Stomach (tissue), 9 donors: ENCODE results near the gene ZNF106. TPM values are rescaled to one million over a fixed set of nuclear protein-coding genes. Genes with fewer than 3 reads are reported as not detected.

Source experiments
- DNase-seq, 2 donors: peaks; one replicate each; pipeline versions ENCODE4 v3.0.0 to v3.0.0-alpha.2; 2013 to 2019
- H3K27ac ChIP-seq, 5 donors: fragments of 200-600 bp in 4 of 5; sonication (generic) in 4 of 5; one replicate each; pipeline ENCODE4 v1.5.1; 2013 to 2019; ENCODE audit warnings: mild to moderate bottlenecking in 1 of 5, moderate library complexity in 1 of 5
- H3K27me3 ChIP-seq, 3 donors: fragments of 200-600 bp; sonication (generic); one replicate each; pipeline ENCODE4 v1.5.1; 2017 to 2019; ENCODE audit warnings: mixed run types in 1 of 3
- H3K36me3 ChIP-seq, 4 donors: fragments of 200-600 bp; sonication (generic); 1 replicate in 3 of 4; 2 replicates in 1 of 4; pipeline ENCODE4 v1.5.1; 2016 to 2019
- H3K4me1 ChIP-seq, 4 donors: fragments of 200-600 bp; sonication (generic); one replicate each; pipeline ENCODE4 v1.5.1; 2016 to 2019
- H3K4me3 ChIP-seq, 4 donors: fragments of 200-600 bp; sonication (generic) in 3 of 4; one replicate each; pipeline ENCODE4 v1.5.1; 2016 to 2019; ENCODE audit warnings: mild to moderate bottlenecking in 1 of 4
- H3K9me3 ChIP-seq, 4 donors: fragments of 200-600 bp; sonication (generic); one replicate each; pipeline ENCODE4 v1.5.1; 2016 to 2019
- CTCF ChIP-seq, 7 experiments: fragments of 450-650 bp in 4 of 7; fragments of 200-600 bp in 3 of 7; sonication (generic) in 3 of 7; IDR thresholded peaks; one replicate each; pipeline ENCODE4 v1.5.1; 2016 to 2019; ENCODE audit warnings: antibody characterized with exemption in 7 of 7, control low read depth in 2 of 7, mild to moderate bottlenecking in 1 of 7
- EP300 ChIP-seq: sonication (generic); formaldehyde crosslinking; IDR thresholded peaks from one replicate; pipeline ENCODE4 v1.6.1; 2017; ENCODE audit warnings: antibody characterized with exemption
- POLR2A ChIP-seq, 4 donors: fragments of 450-650 bp; IDR thresholded peaks; one replicate each; pipeline ENCODE4 v1.6.1; 2016; ENCODE audit warnings: antibody characterized with exemption in 4 of 4, control low read depth in 2 of 4, mild to moderate bottlenecking in 1 of 4, moderate library complexity in 1 of 4
- POLR2AphosphoS5 ChIP-seq, 3 donors: sonication (generic); formaldehyde crosslinking; IDR thresholded peaks; one replicate each; pipeline ENCODE4 v1.6.1; 2016; ENCODE audit warnings: antibody characterized with exemption in 3 of 3
- WGBS, 5 donors: extraction: QIAGEN DNeasy Blood & Tissue Kit in 3 of 5; methylation state at CpG; one replicate each; pipeline versions ENCODE4 v1.1.5 to v1.1.7; 2013 to 2018; 5-methylcytosine and 5-hydroxymethylcytosine counted together
- intact Hi-C: fragments of 100-400 bp; cut with DNase I; formaldehyde crosslinking; loops from one replicate; pipeline ENCODE4 v1.15.1; 2023; ENCODE audit warnings: low total_unique reads
- polyA plus RNA-seq, 3 donors: library from polyadenylated mRNA; stranded (reverse); fragments of 200-250 nt; gene quantifications; one replicate each; pipeline ENCODE4 v1.2.3, GENCODE V29; 2013
- total RNA-seq, 5 donors: library from RNA; depleted of rRNA; stranded (reverse); fragments of >200 nt; gene quantifications; one replicate each; pipeline versions ENCODE4 v1.1.0 to v1.2.3, GENCODE V29; 2014 to 2016
- donor health status: healthy with polysubstance abuse.
- donor health status: Bipolar disorder and iron deficiency.
- donor health status: healthy.

The ZNF106 gene
- total and polyA plus RNA-seq, 8 donors, result 4.5 to 238 (median 41.9) TPM

- intact Hi-C loops, result no loop called here
- Histone ChIP-seq H3K4me1 (peaks cover 10 to 68% (median 35%) of the 10 kb centered on the region in 4 donors), H3K4me3 (no peak overlapping the region), H3K27ac (no peak overlapping the region), H3K36me3 (peaks cover 0 to 7% (median 0%) of the 10 kb centered on the region in 4 donors), H3K9me3 (no peaks in the 10 kb centered on the region), H3K27me3 (no peaks in the 10 kb centered on the region)
- 58 to 66% (median 62%) methylated on average over 3 of the region's 3 CpGs for WGBS, 5 donors
- DNase-seq, result no peak
- no peak for TF ChIP-seq POLR2AphosphoS5 (IDR thresholded peaks at IDR 0.05)
- TF ChIP-seq CTCF (IDR thresholded peaks at IDR 0.05), result no peak
- no peak for TF ChIP-seq EP300
- TF ChIP-seq POLR2A (IDR thresholded peaks at IDR 0.05), result no peak
Measured at GRCh38 chr15:42504631-42505030, 13.7 kb upstream of the ZNF106 start.

GRCh38 chr15:42503825-42504224 lies 12.9 kb upstream of the ZNF106 start:
- TF ChIP-seq POLR2AphosphoS5 (IDR thresholded peaks at IDR 0.05) (no peak), POLR2A (IDR thresholded peaks at IDR 0.05) (no peak), CTCF (IDR thresholded peaks at IDR 0.05) (no peak), EP300 (no peak)
- no peaks in the 10 kb centered on the region for H3K27me3 ChIP-seq
- peaks cover 16 to 76% (median 40%) of the 10 kb centered on the region in 4 donors for H3K4me1 ChIP-seq
- H3K4me3 ChIP-seq, result no peak overlapping the region
- H3K36me3 ChIP-seq, result peaks cover 0 to 7% (median 0%) of the 10 kb centered on the region in 4 donors
- DNase-seq, result no peak
- H3K9me3 ChIP-seq, result no peaks in the 10 kb centered on the region
- intact Hi-C loops, result no loop called here
- H3K27ac ChIP-seq, result no peak overlapping the region
- 50 to 73% (median 65%) methylated on average over 1 of the region's 1 CpG for WGBS, 5 donors

- Histone ChIP-seq H3K4me1 (peaks cover 18 to 83% (median 48%) of the 10 kb centered on the region in 4 donors), H3K27ac (no peak overlapping the region), H3K9me3 (no peaks in the 10 kb centered on the region), H3K4me3 (no peak overlapping the region), H3K27me3 (no peaks in the 10 kb centered on the region), H3K36me3 (peaks cover 0 to 4% (median 0%) of the 10 kb centered on the region in 4 donors)
- DNase-seq, result no peak
- intact Hi-C loops, result no loop called here
- 44 to 76% (median 66%) methylated on average over 4 of the region's 4 CpGs for WGBS, 5 donors
- TF ChIP-seq EP300, result no peak
- TF ChIP-seq CTCF (IDR thresholded peaks at IDR 0.05), result no peak
Measured at GRCh38 chr15:42502477-42502876, 11.5 kb upstream of the ZNF106 start.

- WGBS, 5 donors, result 52 to 62% (median 58%) methylated on average over 12 of the region's 12 CpGs
- peaks cover 24 to 87% (median 62%) of the 10 kb centered on the region in 4 donors for H3K4me1 ChIP-seq
Measured at GRCh38 chr15:42499858-42500609, 9.1 kb upstream of the ZNF106 start.

More at GRCh38 chr15:42499858-42500609, 9.1 kb upstream of the ZNF106 start:
- no peak for DNase-seq
- peaks cover 0 to 4% (median 0%) of the 10 kb centered on the region in 4 donors for H3K36me3 ChIP-seq
- H3K27me3 ChIP-seq, result no peaks in the 10 kb centered on the region
- TF ChIP-seq CTCF (IDR thresholded peaks at IDR 0.05), result no peak
- TF ChIP-seq EP300, result no peak
- no peak for TF ChIP-seq POLR2A (IDR thresholded peaks at IDR 0.05)
- no peak for TF ChIP-seq POLR2AphosphoS5 (IDR thresholded peaks at IDR 0.05)
- peak overlapping the region in 4 of 5 donors; percentile 19 to 78 (median 71) for H3K27ac ChIP-seq
- H3K4me3 ChIP-seq, result no peak overlapping the region
- intact Hi-C loops, result no loop called here
- H3K9me3 ChIP-seq, result no peaks in the 10 kb centered on the region
